HG03060 (cell line): ENCODE measurements around the gene CD2.
"Not testable (repeated sequence)": the region's sequence is repeated elsewhere in the genome, so short reads cannot be mapped to it uniquely, and the experiment has no call there.

Source experiments
- ATAC-seq: cut with Tn5 transposase; IDR thresholded peaks from one replicate; pipeline ENCODE4 v1.9.1; 2021; ENCODE audit warnings: low read depth, moderate number of reproducible peaks; ENCODE audit not compliant: unreplicated experiment

Gene CD2

GRCh38 chr1:116756092-116756491, 1.9 kb downstream of the CD2 start:
- ATAC-seq = not testable (repeated sequence)

DNA sequence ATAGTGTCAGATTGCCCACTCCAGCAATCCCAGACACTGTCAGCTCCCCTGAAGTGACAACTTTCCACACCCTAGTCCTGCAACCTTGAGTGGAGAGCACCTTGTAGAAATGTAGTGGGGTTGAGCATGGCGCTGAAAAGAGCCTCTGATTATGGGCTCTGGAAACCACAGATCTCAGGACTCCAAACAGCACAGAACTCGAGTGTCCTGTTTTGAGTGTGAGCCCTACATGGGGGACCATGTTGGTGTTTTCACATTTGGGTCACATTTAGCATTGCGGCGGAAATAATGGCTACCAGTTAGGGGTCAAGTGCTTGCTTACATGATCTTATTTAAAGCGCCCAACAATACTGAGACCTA, 4.2 kb downstream of the CD2 start:
- not testable (repeated sequence) for ATAC-seq

- ATAC-seq = no peak
Observed at GRCh38 chr1:116759636-116760035, 5.4 kb downstream of the CD2 start.

DNA sequence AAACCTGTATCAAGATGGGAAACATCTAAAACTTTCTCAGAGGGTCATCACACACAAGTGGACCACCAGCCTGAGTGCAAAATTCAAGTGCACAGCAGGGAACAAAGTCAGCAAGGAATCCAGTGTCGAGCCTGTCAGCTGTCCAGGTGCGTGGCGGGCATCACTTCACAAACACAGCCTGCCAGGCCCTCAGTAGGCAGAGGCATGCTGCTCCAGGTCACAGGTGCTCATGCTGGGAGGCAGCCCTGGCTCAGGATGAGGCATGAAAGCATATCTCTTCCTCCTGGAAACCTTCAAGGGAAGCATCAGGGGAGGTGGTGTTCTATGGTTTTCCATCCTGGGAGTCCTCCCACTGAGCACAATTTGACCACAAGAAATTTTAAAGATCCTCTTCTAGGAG, 6.3 kb downstream of the CD2 start:
- ATAC-seq = no peak

GRCh38 chr1:116760996-116761665, 6.9 kb downstream of the CD2 start:
- no peak for ATAC-seq

- no peak for ATAC-seq
Observed at GRCh38 chr1:116762281-116762680, 8.1 kb downstream of the CD2 start.

DNA sequence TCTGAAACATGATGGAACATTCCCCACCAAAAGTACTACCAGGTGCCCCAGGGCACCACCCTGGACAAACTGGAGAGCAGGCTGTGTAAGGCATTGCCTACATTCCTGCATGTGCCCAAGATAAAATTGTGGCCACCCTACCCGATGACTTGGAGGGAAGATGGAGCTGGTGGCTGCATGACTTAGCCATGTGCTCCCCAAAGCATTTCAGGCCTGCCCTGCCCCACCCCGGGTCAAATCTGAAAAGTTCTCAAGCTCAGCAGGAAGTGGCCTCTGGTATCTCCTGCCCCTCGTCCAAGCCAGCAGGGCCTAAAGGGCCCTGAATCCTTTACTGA, 8.5 kb downstream of the CD2 start:
- ATAC-seq = no peak

GRCh38 chr1:116763116-116763786, 9.0 kb downstream of the CD2 start:
- ATAC-seq = no peak

GRCh38 chr1:116763787-116764465, 9.7 kb downstream of the CD2 start:
- ATAC-seq = no peak

GRCh38 chr1:116764466-116764898, 10.3 kb downstream of the CD2 start:
- no peak for ATAC-seq

GRCh38 chr1:116764906-116765862, 11.0 kb downstream of the CD2 start:
- ATAC-seq = no peak

GRCh38 chr1:116765962-116766361, 11.7 kb downstream of the CD2 start:
- ATAC-seq = no peak

DNA sequence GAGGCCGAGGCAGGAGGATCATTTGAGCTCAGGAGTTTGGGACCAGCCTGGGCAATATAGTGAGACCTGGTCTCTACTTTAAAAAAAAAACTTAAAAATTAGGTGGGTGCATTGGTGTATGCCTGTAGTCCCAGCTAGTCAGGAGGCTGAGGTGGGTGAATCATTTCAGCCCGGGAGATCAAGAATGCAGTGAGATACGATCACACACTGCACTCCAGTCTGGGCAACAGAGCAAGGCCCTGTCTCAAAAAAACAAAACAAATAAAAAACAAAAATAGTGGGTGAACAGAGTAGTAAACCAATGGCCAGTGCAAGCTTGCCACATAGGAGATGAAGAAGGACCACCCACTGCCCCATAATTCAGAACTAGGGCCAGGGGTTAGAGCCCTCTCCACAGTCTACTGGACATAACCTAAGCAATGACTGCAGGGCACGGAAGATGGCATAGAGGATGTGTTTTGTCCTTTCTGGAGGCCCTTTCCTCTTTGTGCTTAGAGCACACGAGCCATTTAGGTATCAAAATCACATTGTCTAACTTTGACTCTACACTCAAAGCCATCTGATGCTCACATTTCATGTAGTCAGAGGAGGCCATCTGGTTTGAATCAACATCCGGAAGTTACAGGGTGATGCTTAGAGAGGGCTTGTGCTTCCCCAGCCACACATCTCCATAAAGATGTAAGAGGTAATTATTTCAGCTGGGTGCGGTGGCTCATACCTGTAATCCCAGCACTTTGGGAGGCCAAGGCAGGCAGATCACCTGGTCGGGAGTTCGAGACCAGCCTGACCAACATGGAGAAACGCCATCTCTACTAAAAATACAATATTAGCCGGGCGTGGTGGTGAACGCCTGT, 12.6 kb downstream of the CD2 start:
- ATAC-seq = no peak

DNA sequence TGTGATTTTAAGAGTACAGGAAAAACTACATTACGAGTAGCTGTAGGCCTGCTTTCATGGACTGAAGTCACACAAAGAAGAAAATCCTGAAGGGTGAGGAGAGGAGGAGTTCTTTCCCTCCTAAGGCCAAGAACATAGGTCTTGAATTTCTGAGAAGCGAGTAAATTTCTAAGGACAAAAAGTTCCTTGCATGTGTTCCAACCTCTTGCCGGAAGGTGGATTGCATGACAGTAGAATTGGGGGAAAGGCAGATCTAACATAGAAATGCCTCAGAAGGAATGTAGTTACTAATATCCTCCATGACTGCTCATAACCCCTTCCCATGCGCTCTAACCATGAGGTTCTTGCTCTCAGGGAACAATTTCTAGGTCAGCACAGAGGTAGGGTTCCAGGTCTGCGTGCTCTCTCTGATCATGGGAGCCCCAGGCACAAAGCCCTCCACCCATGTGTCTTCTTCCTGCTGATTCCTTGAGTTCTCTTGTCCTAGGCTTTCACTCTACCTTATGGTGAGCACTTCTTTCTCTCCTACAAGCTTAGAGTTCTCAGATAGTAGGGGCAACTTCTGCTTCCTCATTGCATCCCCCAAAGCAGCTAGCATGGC, 13.7 kb downstream of the CD2 start:
- no peak for ATAC-seq

DNA sequence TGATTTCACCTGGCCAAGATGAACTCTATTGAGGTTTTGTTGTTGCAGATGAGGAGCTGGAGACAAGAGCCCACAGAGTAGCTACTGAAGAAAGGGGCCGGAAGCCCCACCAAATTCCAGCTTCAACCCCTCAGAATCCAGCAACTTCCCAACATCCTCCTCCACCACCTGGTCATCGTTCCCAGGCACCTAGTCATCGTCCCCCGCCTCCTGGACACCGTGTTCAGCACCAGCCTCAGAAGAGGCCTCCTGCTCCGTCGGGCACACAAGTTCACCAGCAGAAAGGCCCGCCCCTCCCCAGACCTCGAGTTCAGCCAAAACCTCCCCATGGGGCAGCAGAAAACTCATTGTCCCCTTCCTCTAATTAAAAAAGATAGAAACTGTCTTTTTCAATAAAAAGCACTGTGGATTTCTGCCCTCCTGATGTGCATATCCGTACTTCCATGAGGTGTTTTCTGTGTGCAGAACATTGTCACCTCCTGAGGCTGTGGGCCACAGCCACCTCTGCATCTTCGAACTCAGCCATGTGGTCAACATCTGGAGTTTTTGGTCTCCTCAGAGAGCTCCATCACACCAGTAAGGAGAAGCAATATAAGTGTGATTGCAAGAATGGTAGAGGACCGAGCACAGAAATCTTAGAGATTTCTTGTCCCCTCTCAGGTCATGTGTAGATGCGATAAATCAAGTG, 14.3 kb downstream of the CD2 start:
- no peak for ATAC-seq

- no peak for ATAC-seq
Observed at GRCh38 chr1:116769104-116769452, 14.8 kb downstream of the CD2 start.

DNA sequence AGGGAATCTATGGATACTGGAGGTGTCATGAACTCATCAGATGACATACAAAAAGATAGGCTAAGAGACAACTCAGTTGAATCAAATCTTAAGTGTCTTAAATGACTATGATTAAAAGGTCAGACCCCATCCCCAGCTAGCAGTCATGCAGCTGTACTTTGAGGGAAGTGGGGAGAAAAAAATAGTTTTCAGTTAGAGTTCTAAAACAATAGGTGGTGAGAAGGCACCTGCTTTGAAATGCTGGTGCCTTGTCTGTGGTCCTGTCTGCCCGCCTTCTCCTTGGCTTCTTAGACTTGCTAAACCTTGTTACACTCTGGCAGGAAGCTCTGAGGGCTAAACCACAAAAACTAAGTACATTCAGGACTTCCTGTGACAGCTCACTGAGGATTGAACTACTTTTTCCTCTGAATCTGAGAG, 15.3 kb downstream of the CD2 start:
- peak; percentile 72 for ATAC-seq

DNA sequence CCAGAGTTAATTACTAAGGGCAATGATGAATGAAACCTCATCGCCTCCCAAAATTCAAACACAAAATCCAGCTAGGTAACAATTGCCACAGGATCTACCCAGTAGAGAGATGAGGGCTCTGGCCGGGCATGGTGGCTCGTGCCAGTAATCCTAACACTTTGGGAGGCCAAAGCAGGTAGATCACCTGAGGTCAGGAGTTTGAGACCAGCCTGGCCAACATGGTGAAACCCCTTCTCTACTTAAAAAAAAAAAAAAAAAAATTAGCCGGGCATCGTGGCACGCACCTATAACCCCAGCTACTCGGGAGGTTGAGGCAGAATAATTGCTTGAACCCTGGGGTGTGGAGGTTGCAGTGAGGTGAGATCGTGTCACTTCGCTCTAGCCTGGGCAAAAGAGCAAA, 15.8 kb downstream of the CD2 start:
- ATAC-seq = no peak

GRCh38 chr1:116770625-116771024, 16.4 kb downstream of the CD2 start:
- no peak for ATAC-seq
